Measurements from ENCODE around the gene CTBP1.
A peak's percentile ranks its signal among the peaks of the same experiment; 100 is the strongest.

The CTBP1 gene

DNA sequence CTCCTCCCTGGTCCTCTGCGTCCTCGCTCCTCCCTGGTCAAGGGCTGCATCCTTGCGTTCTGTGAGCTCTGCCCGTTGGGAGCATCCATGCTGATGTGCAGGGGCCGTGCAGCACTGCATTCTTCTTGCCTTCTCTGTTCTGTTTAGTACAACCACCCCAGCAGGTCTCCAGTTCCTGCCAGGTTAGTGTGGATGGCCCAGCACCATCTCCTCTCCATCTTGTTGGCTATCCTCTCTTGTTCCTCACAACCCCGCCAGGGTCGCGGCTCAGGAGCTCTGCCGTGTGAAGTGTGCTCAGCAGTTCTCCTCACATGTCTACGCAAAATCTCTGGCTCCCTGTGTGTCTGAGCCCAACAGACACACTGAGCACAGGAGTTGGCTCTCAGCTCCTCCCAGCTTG is 30.3 kb upstream of the CTBP1 start:
- Histone ChIP-seq H3K4me2 (ENCODE audit: low read length, poor library complexity, severe bottlenecking) (no peak overlapping the region), H3K4me1 (ENCODE audit: control insufficient read depth, insufficient read depth, low read depth, low read length) (no peaks in the 10 kb centered on the region), H2AFZ (ENCODE audit: low read depth, low read length) (no peak overlapping the region), H3K79me1 (replicated peaks; ENCODE audit: low read length, poor library complexity, severe bottlenecking) (no peaks in the 10 kb centered on the region), H2AK5ac (ENCODE audit: low read length, severe bottlenecking) (no peak overlapping the region), H3K4ac (ENCODE audit: low read depth in 1 of 2, low read length in 2 of 2) (no peak overlapping the region), H3K4me3 (ENCODE audit: insufficient read depth in 1 of 2, low read depth in 1 of 2, low read length in 2 of 2) (no peak overlapping the region), H3K23ac (ENCODE audit: low read length in 2 of 2) (no peak overlapping the region), H3K27ac (ENCODE audit: low read length, poor library complexity, severe bottlenecking) (no peak overlapping the region), H2BK120ac (ENCODE audit: low read depth, low read length) (no peak overlapping the region), H4K91ac (ENCODE audit: low read length) (no peak overlapping the region), H3K14ac (ENCODE audit: low read length in 2 of 2) (no peak overlapping the region), H3K27me3 (ENCODE audit: control insufficient read depth in 1 of 2, insufficient read depth in 1 of 2, low read length in 2 of 2) (peaks cover 7 to 11% of the 10 kb centered on the region in 2 experiments), H2BK15ac (ENCODE audit: low read depth, poor library complexity, severe bottlenecking) (no peak overlapping the region), H3K36me3 (ENCODE audit: control insufficient read depth in 1 of 2, insufficient read depth in 2 of 2, low read depth in 1 of 2, low read length in 2 of 2) (no peaks in the 10 kb centered on the region), H2BK12ac (ENCODE audit: low read length in 2 of 2) (no peak overlapping the region), H3K9me3 (ENCODE audit: control insufficient read depth, low read length) (no peaks in the 10 kb centered on the region), H3K9ac (ENCODE audit: low read length) (no peak overlapping the region), H3K18ac (ENCODE audit: low read depth in 1 of 2, low read length in 2 of 2) (no peak overlapping the region), H2BK5ac (ENCODE audit: low read depth, low read length, poor library complexity, severe bottlenecking) (no peak overlapping the region), H4K8ac (ENCODE audit: low read length) (no peak overlapping the region)
- 93% methylated on average over 10 of the region's 10 CpGs for WGBS
- no peak for DNase-seq

DNA sequence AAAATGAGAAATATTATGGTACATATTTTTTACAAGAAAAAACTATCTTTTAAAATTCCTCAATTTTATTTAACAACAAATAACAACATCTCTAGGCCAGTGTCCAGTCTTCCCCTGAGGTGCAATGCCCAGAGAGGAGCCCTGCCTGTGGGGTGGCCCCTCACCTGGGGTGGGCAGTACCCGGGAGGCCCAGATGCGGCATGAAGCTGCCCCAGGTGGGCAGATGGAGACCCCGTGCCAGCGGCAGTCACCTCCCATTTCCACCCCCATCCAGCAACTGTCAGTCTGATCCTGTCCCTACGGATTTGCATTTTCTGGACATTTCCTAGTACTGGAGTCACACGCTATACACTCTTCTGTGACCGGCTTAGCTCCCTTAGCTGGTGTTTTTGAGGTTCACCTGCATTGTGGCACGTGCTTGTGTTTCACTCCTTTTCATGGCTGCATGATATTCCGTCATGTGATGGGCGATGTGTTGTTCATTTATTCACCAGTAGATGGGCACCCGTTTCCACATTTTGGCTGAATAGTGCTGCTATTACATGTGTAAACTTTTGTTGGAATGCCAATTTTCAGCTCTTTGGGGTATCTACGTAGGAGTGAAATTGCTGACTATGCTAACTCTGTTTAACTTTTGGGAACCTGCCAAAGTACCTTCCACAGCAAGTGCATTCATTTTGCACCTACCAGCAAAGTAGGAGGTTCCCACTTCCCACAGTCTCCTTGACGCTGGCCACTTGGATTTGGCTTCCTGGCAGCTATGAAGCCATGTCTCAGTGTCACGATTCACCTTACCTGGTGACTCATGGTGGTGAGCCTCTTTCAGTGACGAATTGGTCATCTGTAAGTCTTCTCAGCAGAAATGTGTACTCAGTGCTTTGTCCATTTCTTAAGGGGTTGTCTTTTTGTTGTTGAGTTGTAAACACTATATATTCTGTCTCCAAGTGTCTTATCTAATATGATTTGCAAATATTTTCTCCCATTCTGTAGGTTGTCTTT is 29.0 kb upstream of the CTBP1 start:
- H3K4me2 ChIP-seq (ENCODE audit: low read length, poor library complexity, severe bottlenecking): no peak overlapping the region
- H3K9me3 ChIP-seq (ENCODE audit: control insufficient read depth, low read length): no peaks in the 10 kb centered on the region
- H2AFZ ChIP-seq (ENCODE audit: low read depth, low read length): no peak overlapping the region
- DNase-seq: peak; percentile 14
- H2BK15ac ChIP-seq (ENCODE audit: low read depth, poor library complexity, severe bottlenecking): no peak overlapping the region
- no peaks in the 10 kb centered on the region for H3K4me1 ChIP-seq (ENCODE audit: control insufficient read depth, insufficient read depth, low read depth, low read length)
- no peak overlapping the region for H2BK5ac ChIP-seq (ENCODE audit: low read depth, low read length, poor library complexity, severe bottlenecking)
- no peak overlapping the region for H4K8ac ChIP-seq (ENCODE audit: low read length)
- H3K27ac ChIP-seq (ENCODE audit: low read length, poor library complexity, severe bottlenecking): no peak overlapping the region
- H3K18ac ChIP-seq (ENCODE audit: low read depth in 1 of 2, low read length in 2 of 2): no peak overlapping the region
- no peak overlapping the region for H4K91ac ChIP-seq (ENCODE audit: low read length)
- no peak overlapping the region for H3K23ac ChIP-seq (ENCODE audit: low read length in 2 of 2)
- H3K79me1 ChIP-seq (replicated peaks; ENCODE audit: low read length, poor library complexity, severe bottlenecking): no peaks in the 10 kb centered on the region
- no peak overlapping the region for H2AK5ac ChIP-seq (ENCODE audit: low read length, severe bottlenecking)
- peaks cover 7 to 11% of the 10 kb centered on the region in 2 experiments for H3K27me3 ChIP-seq (ENCODE audit: control insufficient read depth in 1 of 2, insufficient read depth in 1 of 2, low read length in 2 of 2)
- no peak overlapping the region for H2BK12ac ChIP-seq (ENCODE audit: low read length in 2 of 2)
- no peak overlapping the region for H3K4ac ChIP-seq (ENCODE audit: low read depth in 1 of 2, low read length in 2 of 2)
- no peaks in the 10 kb centered on the region for H3K36me3 ChIP-seq (ENCODE audit: control insufficient read depth in 1 of 2, insufficient read depth in 2 of 2, low read depth in 1 of 2, low read length in 2 of 2)
- no peak overlapping the region for H2BK120ac ChIP-seq (ENCODE audit: low read depth, low read length)
- no peak overlapping the region for H3K4me3 ChIP-seq (ENCODE audit: insufficient read depth in 1 of 2, low read depth in 1 of 2, low read length in 2 of 2)
- H3K9ac ChIP-seq (ENCODE audit: low read length): no peak overlapping the region
- H3K14ac ChIP-seq (ENCODE audit: low read length in 2 of 2): no peak overlapping the region
- WGBS: 81% methylated on average over 14 of the region's 15 CpGs

DNA sequence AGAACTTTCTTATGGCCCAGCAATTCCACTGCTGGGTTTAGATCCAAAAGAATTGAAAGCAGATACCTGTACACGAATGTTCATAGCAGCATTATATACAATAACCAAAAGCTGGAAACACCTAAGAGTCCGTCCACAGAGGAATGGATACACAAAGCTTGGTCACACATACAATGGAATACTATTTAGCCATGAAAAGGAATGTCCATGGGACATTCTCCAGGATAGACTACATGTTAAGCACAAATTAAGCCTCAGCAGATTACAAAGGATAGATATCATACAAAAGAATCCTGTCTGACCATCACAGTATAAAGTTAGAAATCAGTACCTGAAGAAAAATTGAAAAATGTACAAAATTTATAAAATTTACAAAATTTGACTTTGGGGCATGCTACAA is 28.1 kb upstream of the CTBP1 start:
- Histone ChIP-seq H2AK5ac (ENCODE audit: low read length, severe bottlenecking) (no peak overlapping the region), H3K9ac (ENCODE audit: low read length) (no peak overlapping the region), H3K27me3 (ENCODE audit: control insufficient read depth in 1 of 2, insufficient read depth in 1 of 2, low read length in 2 of 2) (peaks cover 7 to 11% of the 10 kb centered on the region in 2 experiments), H3K36me3 (ENCODE audit: control insufficient read depth in 1 of 2, insufficient read depth in 2 of 2, low read depth in 1 of 2, low read length in 2 of 2) (no peaks in the 10 kb centered on the region), H2BK15ac (ENCODE audit: low read depth, poor library complexity, severe bottlenecking) (no peak overlapping the region), H2BK120ac (ENCODE audit: low read depth, low read length) (no peak overlapping the region), H3K4ac (ENCODE audit: low read depth in 1 of 2, low read length in 2 of 2) (no peak overlapping the region), H3K9me3 (ENCODE audit: control insufficient read depth, low read length) (no peaks in the 10 kb centered on the region), H4K91ac (ENCODE audit: low read length) (no peak overlapping the region), H2BK12ac (ENCODE audit: low read length in 2 of 2) (no peak overlapping the region), H3K14ac (ENCODE audit: low read length in 2 of 2) (no peak overlapping the region), H3K18ac (ENCODE audit: low read depth in 1 of 2, low read length in 2 of 2) (no peak overlapping the region), H2BK5ac (ENCODE audit: low read depth, low read length, poor library complexity, severe bottlenecking) (no peak overlapping the region), H3K23ac (ENCODE audit: low read length in 2 of 2) (no peak overlapping the region), H3K27ac (ENCODE audit: low read length, poor library complexity, severe bottlenecking) (no peak overlapping the region), H3K4me2 (ENCODE audit: low read length, poor library complexity, severe bottlenecking) (no peak overlapping the region), H2AFZ (ENCODE audit: low read depth, low read length) (no peak overlapping the region), H3K79me1 (replicated peaks; ENCODE audit: low read length, poor library complexity, severe bottlenecking) (no peaks in the 10 kb centered on the region), H3K4me3 (ENCODE audit: insufficient read depth in 1 of 2, low read depth in 1 of 2, low read length in 2 of 2) (no peak overlapping the region), H3K4me1 (ENCODE audit: control insufficient read depth, insufficient read depth, low read depth, low read length) (no peaks in the 10 kb centered on the region), H4K8ac (ENCODE audit: low read length) (no peak overlapping the region)
- WGBS: 79% methylated on average over 2 of the region's 2 CpGs
- DNase-seq: no peak

DNA sequence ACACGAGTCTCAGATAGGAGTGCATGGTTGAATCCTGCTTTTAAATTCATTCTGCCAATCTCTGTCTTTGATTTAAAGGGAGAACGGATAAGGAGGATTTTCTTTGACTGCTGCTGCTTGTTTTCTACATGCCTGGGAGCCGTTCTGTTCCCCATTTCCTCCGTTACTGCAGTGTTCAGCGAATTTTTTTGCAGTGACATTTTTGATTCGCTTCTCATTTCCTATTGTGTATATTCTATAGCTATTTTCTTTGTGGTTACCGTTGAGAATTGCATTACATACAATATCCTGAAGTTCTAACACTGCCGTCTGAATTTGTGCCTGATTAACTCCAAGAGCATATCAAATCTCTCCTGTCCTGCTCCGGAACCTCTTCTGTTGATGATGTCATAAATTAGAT is 25.9 kb upstream of the CTBP1 start:
- whole genome bisulfite sequencing: 94% methylated on average over 4 of the region's 9 CpGs
- H3K14ac ChIP-seq (ENCODE audit: low read length in 2 of 2): no peak overlapping the region
- no peak overlapping the region for H2BK15ac ChIP-seq (ENCODE audit: low read depth, poor library complexity, severe bottlenecking)
- H2AK5ac ChIP-seq (ENCODE audit: low read length, severe bottlenecking): no peak overlapping the region
- no peak overlapping the region for H4K8ac ChIP-seq (ENCODE audit: low read length)
- peaks cover 3 to 7% of the 10 kb centered on the region in 2 experiments for H3K27me3 ChIP-seq (ENCODE audit: control insufficient read depth in 1 of 2, insufficient read depth in 1 of 2, low read length in 2 of 2)
- no peak overlapping the region for H2AFZ ChIP-seq (ENCODE audit: low read depth, low read length)
- no peaks in the 10 kb centered on the region for H3K4me1 ChIP-seq (ENCODE audit: control insufficient read depth, insufficient read depth, low read depth, low read length)
- H3K4me2 ChIP-seq (ENCODE audit: low read length, poor library complexity, severe bottlenecking): no peak overlapping the region
- H2BK12ac ChIP-seq (ENCODE audit: low read length in 2 of 2): no peak overlapping the region
- no peak overlapping the region for H2BK5ac ChIP-seq (ENCODE audit: low read depth, low read length, poor library complexity, severe bottlenecking)
- H3K79me1 ChIP-seq (replicated peaks; ENCODE audit: low read length, poor library complexity, severe bottlenecking): no peaks in the 10 kb centered on the region
- H2BK120ac ChIP-seq (ENCODE audit: low read depth, low read length): no peak overlapping the region
- no peaks in the 10 kb centered on the region for H3K9me3 ChIP-seq (ENCODE audit: control insufficient read depth, low read length)
- H4K91ac ChIP-seq (ENCODE audit: low read length): no peak overlapping the region
- H3K18ac ChIP-seq (ENCODE audit: low read depth in 1 of 2, low read length in 2 of 2): no peak overlapping the region
- no peak overlapping the region for H3K9ac ChIP-seq (ENCODE audit: low read length)
- no peak overlapping the region for H3K4ac ChIP-seq (ENCODE audit: low read depth in 1 of 2, low read length in 2 of 2)
- H3K23ac ChIP-seq (ENCODE audit: low read length in 2 of 2): no peak overlapping the region
- H3K36me3 ChIP-seq (ENCODE audit: control insufficient read depth in 1 of 2, insufficient read depth in 2 of 2, low read depth in 1 of 2, low read length in 2 of 2): no peaks in the 10 kb centered on the region
- H3K4me3 ChIP-seq (ENCODE audit: insufficient read depth in 1 of 2, low read depth in 1 of 2, low read length in 2 of 2): no peak overlapping the region
- DNase-seq: no peak
- H3K27ac ChIP-seq (ENCODE audit: low read length, poor library complexity, severe bottlenecking): no peak overlapping the region

Measured in mesenchymal stem cell (in vitro differentiated cells and primary cell).